Kidney (tissue), 14 donors: ENCODE data around the gene HSH2D. TPM values are rescaled to one million over a fixed set of nuclear protein-coding genes. Genes with fewer than 3 reads are reported as not detected.

Source experiments
- DNase-seq, 5 donors: peaks; one replicate each; pipeline ENCODE4 v3.0.0-alpha.2; 2013 to 2020
- FAIRE-seq: peaks from 2 replicates; lab custom pipeline; 2012; peaks lifted over from hg19 to GRCh38; lab: Jason Lieb, UNC
- H3K27ac ChIP-seq, 2 donors: one replicate each; pipeline ENCODE4 v1.7.0; 2013; ENCODE audit warnings: low read depth in 2 of 2, low read length in 2 of 2, inconsistent platforms in 1 of 2
- H3K27me3 ChIP-seq: one replicate; pipeline ENCODE4 v1.7.1; 2013; ENCODE audit warnings: low read length, inconsistent platforms; ENCODE audit not compliant: control insufficient read depth, insufficient read depth
- H3K36me3 ChIP-seq, 3 donors: one replicate each; pipeline versions ENCODE4 v1.7.0 to v1.7.1; 2013; ENCODE audit warnings: low read length in 3 of 3, control low read depth in 1 of 3, inconsistent platforms in 1 of 3; ENCODE audit not compliant: insufficient read depth in 3 of 3, control insufficient read depth in 2 of 3
- H3K4me1 ChIP-seq, 3 donors: one replicate each; pipeline versions ENCODE4 v1.7.0 to v1.7.1; 2013; ENCODE audit warnings: low read length in 3 of 3, inconsistent platforms in 1 of 3, low read depth in 1 of 3; ENCODE audit not compliant: control insufficient read depth in 2 of 3, insufficient read depth in 2 of 3
- H3K4me3 ChIP-seq, 3 donors: one replicate each; pipeline versions ENCODE4 v1.7.0 to v1.8.1; 2013; ENCODE audit warnings: low read length in 3 of 3, control low read depth in 1 of 3, inconsistent platforms in 1 of 3
- H3K9ac ChIP-seq, 3 donors: one replicate each; pipeline versions ENCODE4 v1.7.0 to v1.7.1; 2013; ENCODE audit warnings: low read length in 3 of 3, control low read depth in 1 of 3, inconsistent platforms in 1 of 3
- H3K9me3 ChIP-seq, 3 donors: one replicate each; pipeline versions ENCODE4 v1.7.0 to v1.7.1; 2013; ENCODE audit warnings: low read length in 3 of 3, control low read depth in 1 of 3, inconsistent platforms in 1 of 3; ENCODE audit not compliant: control insufficient read depth in 2 of 3, insufficient read depth in 1 of 3
- intact Hi-C: fragments of 100-400 bp; cut with DNase I; formaldehyde crosslinking; loops from one replicate; pipeline ENCODE4 v1.11.1; 2022
- polyA plus RNA-seq: library from polyadenylated mRNA; stranded (reverse); fragments of 350-450 nt; fragmentation: Illumina TruSeq; extraction: RNeasy Lipid Tissue Mini Kit (QIAGEN cat#74804); gene quantifications from one replicate; pipeline ENCODE4 v1.2.3, GENCODE V29; 2014; ENCODE audit warnings: low read depth, low replicate concordance; ENCODE audit not compliant: insufficient read depth
- total RNA-seq: library from RNA; stranded (reverse); fragmentation: NEBNext Ultra II Directional; extraction: Animal tissue kit (Norgen Biotek cat#: 25700); gene quantifications from one replicate; pipeline ENCODE4 v1.2.1, GENCODE V29; 2021
- TF ChIP-seq, protein P1 (sequence below): IDR thresholded peaks from 3 replicates; pipeline ENCODE4 v1.5.1; 2012; ENCODE audit warnings: mild to moderate bottlenecking, moderate library complexity, borderline replicate concordance; ENCODE audit not compliant: insufficient read depth; ENCODE audit errors: extremely low read depth
- donor health status: control.
- donor health status: control.
- donor health status: control.
- donor health status: control.
- donor health status: control.
- donor health status: DM: yes; HTN: yes; CAD: no.
- donor health status: Normal renal cell carcinoma (clear cell type).

Gene HSH2D
- total and polyA plus RNA-seq, 2 donors from 2014 or later: 0.41 to 7.7 TPM

DNA sequence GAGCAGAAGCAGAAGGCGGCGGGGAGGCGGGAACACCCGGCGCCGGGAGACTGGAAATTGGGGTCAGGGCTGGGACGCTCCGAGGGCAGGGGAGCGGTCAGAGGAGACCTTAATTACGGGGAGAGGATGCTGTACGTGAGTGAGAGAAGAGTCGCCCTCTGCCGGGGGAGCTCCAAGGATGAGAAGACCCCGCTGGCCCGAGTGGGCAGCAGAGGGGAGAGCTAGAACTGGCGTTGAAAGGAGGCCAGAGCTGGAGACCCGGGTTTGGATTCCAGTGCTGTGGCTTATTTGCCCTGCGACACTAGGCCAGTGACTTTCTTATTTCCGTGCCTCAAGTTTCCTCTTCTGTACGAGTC is 42.3 kb downstream of the HSH2D start:
- peaks cover 0 to 5% (median 0%) of the 10 kb centered on the region in 3 donors for H3K4me1 ChIP-seq
- H3K9me3 ChIP-seq: no peaks in the 10 kb centered on the region
- intact Hi-C loops: no loop called here
- TF ChIP-seq, protein P1, sequence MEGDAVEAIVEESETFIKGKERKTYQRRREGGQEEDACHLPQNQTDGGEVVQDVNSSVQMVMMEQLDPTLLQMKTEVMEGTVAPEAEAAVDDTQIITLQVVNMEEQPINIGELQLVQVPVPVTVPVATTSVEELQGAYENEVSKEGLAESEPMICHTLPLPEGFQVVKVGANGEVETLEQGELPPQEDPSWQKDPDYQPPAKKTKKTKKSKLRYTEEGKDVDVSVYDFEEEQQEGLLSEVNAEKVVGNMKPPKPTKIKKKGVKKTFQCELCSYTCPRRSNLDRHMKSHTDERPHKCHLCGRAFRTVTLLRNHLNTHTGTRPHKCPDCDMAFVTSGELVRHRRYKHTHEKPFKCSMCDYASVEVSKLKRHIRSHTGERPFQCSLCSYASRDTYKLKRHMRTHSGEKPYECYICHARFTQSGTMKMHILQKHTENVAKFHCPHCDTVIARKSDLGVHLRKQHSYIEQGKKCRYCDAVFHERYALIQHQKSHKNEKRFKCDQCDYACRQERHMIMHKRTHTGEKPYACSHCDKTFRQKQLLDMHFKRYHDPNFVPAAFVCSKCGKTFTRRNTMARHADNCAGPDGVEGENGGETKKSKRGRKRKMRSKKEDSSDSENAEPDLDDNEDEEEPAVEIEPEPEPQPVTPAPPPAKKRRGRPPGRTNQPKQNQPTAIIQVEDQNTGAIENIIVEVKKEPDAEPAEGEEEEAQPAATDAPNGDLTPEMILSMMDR: no peak
- H3K4me3 ChIP-seq: peak overlapping the region; percentile 90 to 95 (median 95)
- FAIRE-seq (no peak), DNase-seq (peak in 4 of 5 donors; percentile 63 to 80 (median 68))
- H3K36me3 ChIP-seq: peaks cover 6 to 17% (median 15%) of the 10 kb centered on the region in 3 donors
- H3K27ac ChIP-seq: peak overlapping the region in 1 of 2 donors; percentile 71
- H3K27me3 ChIP-seq: no peaks in the 10 kb centered on the region
- H3K9ac ChIP-seq: peak overlapping the region; percentile 79 to 97 (median 90)

DNA sequence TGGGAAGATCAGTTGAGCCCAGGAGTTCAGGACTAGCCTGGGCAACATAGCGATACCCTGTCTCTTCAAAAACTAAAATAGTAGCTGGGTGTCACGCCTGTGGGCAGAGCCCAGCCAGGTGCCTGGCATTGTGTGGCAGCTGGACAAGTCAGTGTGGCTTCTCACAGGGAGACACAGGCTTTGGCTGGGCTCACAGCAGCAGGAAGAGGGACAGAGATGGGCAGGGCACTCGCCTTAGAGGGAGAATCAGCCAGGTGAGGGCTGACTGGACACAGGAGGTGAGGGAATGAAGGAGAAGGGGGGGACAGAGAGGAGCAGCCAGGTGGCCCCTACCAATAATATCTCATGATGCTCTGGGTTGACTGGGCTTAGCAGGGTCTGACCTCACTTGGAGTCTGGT is 45.0 kb downstream of the HSH2D start:
- TF ChIP-seq, protein P1: no peak
- intact Hi-C loops: no loop called here
- H3K4me3 ChIP-seq: no peak overlapping the region
- no peak overlapping the region for H3K27ac ChIP-seq
- H3K9ac ChIP-seq: no peak overlapping the region
- peaks cover 0 to 5% (median 0%) of the 10 kb centered on the region in 3 donors for H3K4me1 ChIP-seq
- DNase-seq: no peak
- no peaks in the 10 kb centered on the region for H3K9me3 ChIP-seq
- no peaks in the 10 kb centered on the region for H3K27me3 ChIP-seq
- peaks cover 6 to 28% (median 26%) of the 10 kb centered on the region in 3 donors for H3K36me3 ChIP-seq
- no peak for FAIRE-seq

GRCh38 chr19:16190198-16190597 is 46.7 kb downstream of the HSH2D start:
- no peak overlapping the region for H3K27ac ChIP-seq
- H3K4me1 ChIP-seq: peaks cover 0 to 5% (median 0%) of the 10 kb centered on the region in 3 donors
- no peak for FAIRE-seq
- no peaks in the 10 kb centered on the region for H3K27me3 ChIP-seq
- H3K9ac ChIP-seq: no peak overlapping the region
- H3K4me3 ChIP-seq: no peak overlapping the region
- peaks cover 6 to 28% (median 26%) of the 10 kb centered on the region in 3 donors for H3K36me3 ChIP-seq
- TF ChIP-seq, protein P1: no peak
- DNase-seq: peak in 1 of 5 donors; percentile 46
- intact Hi-C loops: no loop called here
- no peaks in the 10 kb centered on the region for H3K9me3 ChIP-seq

GRCh38 chr19:16190736-16191135 is 47.3 kb downstream of the HSH2D start:
- no peak for DNase-seq
- Histone ChIP-seq H3K4me1 (peaks cover 0 to 5% (median 0%) of the 10 kb centered on the region in 3 donors), H3K27me3 (no peaks in the 10 kb centered on the region), H3K27ac (no peak overlapping the region), H3K4me3 (no peak overlapping the region), H3K36me3 (peaks cover 6 to 28% (median 26%) of the 10 kb centered on the region in 3 donors), H3K9ac (no peak overlapping the region), H3K9me3 (no peaks in the 10 kb centered on the region)
- intact Hi-C loops: no loop called here
- TF ChIP-seq, protein P1: no peak
- no peak for FAIRE-seq
